ENCODE measurements around the gene CPTP.

Gene CPTP

GRCh38 chr1:1336446-1336845, 11.8 kb downstream of the CPTP start:
- H3K27ac Mint-ChIP-seq, result no peak overlapping the region
- no peak overlapping the region for H3K4me3 Mint-ChIP-seq
- H3K9me3 Mint-ChIP-seq, result peaks cover 9% of the 10 kb centered on the region
- H3K36me3 Mint-ChIP-seq, result peaks cover 16% of the 10 kb centered on the region
- no peak for DNase-seq
- H3K27me3 Mint-ChIP-seq, result peaks cover 3% of the 10 kb centered on the region
- CTCF ChIA-PET, result no interaction called here
- H3K4me1 Mint-ChIP-seq, result no peaks in the 10 kb centered on the region

- CTCF ChIA-PET, result no interaction called here
- Mint-ChIP-seq H3K36me3 (peaks cover 17% of the 10 kb centered on the region), H3K4me1 (no peaks in the 10 kb centered on the region), H3K27me3 (peaks cover 3% of the 10 kb centered on the region), H3K27ac (no peak overlapping the region), H3K4me3 (no peak overlapping the region), H3K9me3 (peaks cover 9% of the 10 kb centered on the region)
- no peak for DNase-seq
Measured at GRCh38 chr1:1336931-1337792, 12.6 kb downstream of the CPTP start.

GRCh38 chr1:1337793-1338147, 13.2 kb downstream of the CPTP start:
- H3K36me3 Mint-ChIP-seq, result peaks cover 19% of the 10 kb centered on the region
- peaks cover 3% of the 10 kb centered on the region for H3K27me3 Mint-ChIP-seq
- peak; percentile 47 for DNase-seq
- CTCF ChIA-PET, result no interaction called here
- peaks cover 9% of the 10 kb centered on the region for H3K9me3 Mint-ChIP-seq
- no peak overlapping the region for H3K27ac Mint-ChIP-seq
- no peaks in the 10 kb centered on the region for H3K4me1 Mint-ChIP-seq
- no peak overlapping the region for H3K4me3 Mint-ChIP-seq

- Mint-ChIP-seq H3K27ac (no peak overlapping the region), H3K36me3 (peaks cover 21% of the 10 kb centered on the region), H3K27me3 (peaks cover 3% of the 10 kb centered on the region), H3K9me3 (peaks cover 9% of the 10 kb centered on the region), H3K4me3 (no peak overlapping the region), H3K4me1 (no peaks in the 10 kb centered on the region)
- CTCF ChIA-PET, result no interaction called here
- no peak for DNase-seq
Measured at GRCh38 chr1:1338278-1338677, 13.7 kb downstream of the CPTP start.

- no peak overlapping the region for H3K27ac Mint-ChIP-seq
- no peak for DNase-seq
- no peaks in the 10 kb centered on the region for H3K27me3 Mint-ChIP-seq
- no peaks in the 10 kb centered on the region for H3K4me1 Mint-ChIP-seq
- H3K9me3 Mint-ChIP-seq, result peaks cover 9% of the 10 kb centered on the region
- H3K4me3 Mint-ChIP-seq, result no peak overlapping the region
- H3K36me3 Mint-ChIP-seq, result peaks cover 21% of the 10 kb centered on the region
- CTCF ChIA-PET, result no interaction called here
Measured at GRCh38 chr1:1340185-1340584, 15.6 kb downstream of the CPTP start.

GRCh38 chr1:1340791-1341548, 16.4 kb downstream of the CPTP start:
- no peak for DNase-seq
- H3K4me1 Mint-ChIP-seq, result no peaks in the 10 kb centered on the region
- no peak overlapping the region for H3K4me3 Mint-ChIP-seq
- CTCF ChIA-PET, result no interaction called here
- H3K36me3 Mint-ChIP-seq, result peaks cover 21% of the 10 kb centered on the region
- H3K27me3 Mint-ChIP-seq, result no peaks in the 10 kb centered on the region
- H3K9me3 Mint-ChIP-seq, result peaks cover 9% of the 10 kb centered on the region
- H3K27ac Mint-ChIP-seq, result peak overlapping the region; percentile 12

GRCh38 chr1:1341549-1342021, 17.0 kb downstream of the CPTP start:
- H3K27me3 Mint-ChIP-seq, result no peaks in the 10 kb centered on the region
- H3K4me1 Mint-ChIP-seq, result no peaks in the 10 kb centered on the region
- H3K36me3 Mint-ChIP-seq, result peaks cover 21% of the 10 kb centered on the region
- DNase-seq, result no peak
- H3K27ac Mint-ChIP-seq, result no peak overlapping the region
- H3K9me3 Mint-ChIP-seq, result peaks cover 9% of the 10 kb centered on the region
- H3K4me3 Mint-ChIP-seq, result no peak overlapping the region
- CTCF ChIA-PET, result no interaction called here

GRCh38 chr1:1342061-1342562, 17.5 kb downstream of the CPTP start:
- no peak overlapping the region for H3K27ac Mint-ChIP-seq
- DNase-seq, result no peak
- H3K9me3 Mint-ChIP-seq, result peaks cover 9% of the 10 kb centered on the region
- H3K4me1 Mint-ChIP-seq, result peaks cover 5% of the 10 kb centered on the region
- H3K4me3 Mint-ChIP-seq, result no peak overlapping the region
- H3K36me3 Mint-ChIP-seq, result peaks cover 21% of the 10 kb centered on the region
- CTCF ChIA-PET, result no interaction called here
- no peaks in the 10 kb centered on the region for H3K27me3 Mint-ChIP-seq

- Mint-ChIP-seq H3K9me3 (peaks cover 9% of the 10 kb centered on the region), H3K27ac (no peak overlapping the region), H3K27me3 (no peaks in the 10 kb centered on the region), H3K36me3 (peaks cover 21% of the 10 kb centered on the region), H3K4me3 (no peak overlapping the region), H3K4me1 (peaks cover 10% of the 10 kb centered on the region)
- no peak for DNase-seq
- CTCF ChIA-PET, result interaction anchor here (1.0 kb wide), 1 partner anchor 29 kb away, joined by 4 read pairs; no protein-coding TSS in a partner anchor
Measured at GRCh38 chr1:1342584-1343115, 18.0 kb downstream of the CPTP start.

GRCh38 chr1:1343811-1344421, 19.3 kb downstream of the CPTP start:
- peaks cover 15% of the 10 kb centered on the region for H3K4me1 Mint-ChIP-seq
- no peak overlapping the region for H3K4me3 Mint-ChIP-seq
- peak overlapping the region; percentile 37 for H3K27ac Mint-ChIP-seq

GRCh38 chr1:1344655-1345361, 20.2 kb downstream of the CPTP start:
- peaks cover 15% of the 10 kb centered on the region for H3K4me1 Mint-ChIP-seq
- DNase-seq, result no peak
- H3K4me3 Mint-ChIP-seq, result no peak overlapping the region
- H3K9me3 Mint-ChIP-seq, result peaks cover 9% of the 10 kb centered on the region
- H3K36me3 Mint-ChIP-seq, result peaks cover 18% of the 10 kb centered on the region
- no peak overlapping the region for H3K27ac Mint-ChIP-seq
- no peaks in the 10 kb centered on the region for H3K27me3 Mint-ChIP-seq
- CTCF ChIA-PET, result no interaction called here

More at GRCh38 chr1:1343811-1344421, 19.3 kb downstream of the CPTP start:
- DNase-seq, result no peak
- Mint-ChIP-seq H3K36me3 (peaks cover 21% of the 10 kb centered on the region), H3K27me3 (no peaks in the 10 kb centered on the region), H3K9me3 (peaks cover 9% of the 10 kb centered on the region)
- CTCF ChIA-PET, result no interaction called here

GRCh38 chr1:1345384-1345783, 20.8 kb downstream of the CPTP start:
- Mint-ChIP-seq H3K9me3 (peaks cover 9% of the 10 kb centered on the region), H3K4me1 (peaks cover 15% of the 10 kb centered on the region), H3K27me3 (no peaks in the 10 kb centered on the region), H3K36me3 (peaks cover 15% of the 10 kb centered on the region), H3K4me3 (no peak overlapping the region), H3K27ac (no peak overlapping the region)
- no peak for DNase-seq
- CTCF ChIA-PET, result interaction anchor here (1.0 kb wide), 1 partner anchor 27 kb away, joined by 4 read pairs; no protein-coding TSS in a partner anchor

GRCh38 chr1:1345860-1346500, 21.4 kb downstream of the CPTP start:
- Mint-ChIP-seq H3K27me3 (no peaks in the 10 kb centered on the region), H3K4me1 (peaks cover 15% of the 10 kb centered on the region), H3K27ac (no peak overlapping the region), H3K4me3 (no peak overlapping the region), H3K36me3 (peaks cover 10% of the 10 kb centered on the region), H3K9me3 (peaks cover 4% of the 10 kb centered on the region)
- no peak for DNase-seq
- CTCF ChIA-PET, result interaction anchor here (1.0 kb wide), 3 partner anchors 26 to 223 kb away, joined by 3 to 4 read pairs (median 3); no protein-coding TSS in a partner anchor

Measured in activated naive CD4-positive, alpha-beta T cell treated with anti-CD3 and anti-CD28 coated beads, Interleukin-2, amount 10 ng/mL, durations not matched to agents 7 days and 5 days (primary cell).